Hepatocyte (in vitro differentiated cells): ENCODE measurements around the gene CD55.

Source experiments
- EZH2 ChIP-seq: fragments of 200-600 bp; sonication (generic); IDR thresholded peaks from 2 replicates; pipeline ENCODE4 v1.6.1; 2016; ENCODE audit warnings: antibody characterized with exemption, mild to moderate bottlenecking, borderline replicate concordance
- TF ChIP-seq, protein P1 (sequence below): fragments of 200-600 bp; sonication (generic); IDR thresholded peaks from 2 replicates; pipeline ENCODE4 v1.5.1; 2016; ENCODE audit warnings: antibody characterized with exemption, mild to moderate bottlenecking; ENCODE audit not compliant: poor library complexity

DNA sequence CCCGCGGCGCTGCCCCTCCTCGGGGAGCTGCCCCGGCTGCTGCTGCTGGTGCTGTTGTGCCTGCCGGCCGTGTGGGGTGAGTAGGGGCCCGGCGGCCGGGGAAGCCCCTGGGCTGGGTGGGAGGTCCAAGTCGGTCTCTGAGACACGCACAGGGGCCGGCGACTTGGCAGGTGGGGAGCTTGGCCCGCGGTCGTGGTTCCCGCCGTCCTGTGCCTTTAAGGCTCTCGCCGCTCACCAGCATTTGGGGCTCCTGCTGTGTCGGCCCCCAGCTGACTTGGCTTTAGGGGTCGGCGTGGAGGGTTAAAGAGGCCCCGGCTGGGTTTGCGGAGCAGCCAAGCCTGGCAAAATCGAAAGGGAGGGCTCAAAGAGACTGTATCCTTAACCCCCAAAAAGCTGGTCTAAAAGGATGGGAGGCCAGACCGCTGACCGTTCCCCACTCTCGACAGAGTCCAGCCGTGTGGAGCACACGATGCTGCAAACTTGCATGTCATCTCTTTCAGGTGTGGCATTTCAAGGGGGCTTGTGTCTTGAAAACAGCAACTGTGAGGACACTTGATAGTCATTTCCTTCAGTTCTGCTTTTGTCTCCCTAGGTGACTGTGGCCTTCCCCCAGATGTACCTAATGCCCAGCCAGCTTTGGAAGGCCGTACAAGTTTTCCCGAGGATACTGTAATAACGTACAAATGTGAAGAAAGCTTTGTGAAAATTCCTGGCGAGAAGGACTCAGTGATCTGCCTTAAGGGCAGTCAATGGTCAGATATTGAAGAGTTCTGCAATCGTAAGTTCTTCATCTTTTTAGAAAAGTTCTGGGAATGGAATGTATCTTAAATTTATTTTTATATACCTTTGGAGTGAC is 540 bp downstream of the CD55 start:
- TF ChIP-seq, protein P1, sequence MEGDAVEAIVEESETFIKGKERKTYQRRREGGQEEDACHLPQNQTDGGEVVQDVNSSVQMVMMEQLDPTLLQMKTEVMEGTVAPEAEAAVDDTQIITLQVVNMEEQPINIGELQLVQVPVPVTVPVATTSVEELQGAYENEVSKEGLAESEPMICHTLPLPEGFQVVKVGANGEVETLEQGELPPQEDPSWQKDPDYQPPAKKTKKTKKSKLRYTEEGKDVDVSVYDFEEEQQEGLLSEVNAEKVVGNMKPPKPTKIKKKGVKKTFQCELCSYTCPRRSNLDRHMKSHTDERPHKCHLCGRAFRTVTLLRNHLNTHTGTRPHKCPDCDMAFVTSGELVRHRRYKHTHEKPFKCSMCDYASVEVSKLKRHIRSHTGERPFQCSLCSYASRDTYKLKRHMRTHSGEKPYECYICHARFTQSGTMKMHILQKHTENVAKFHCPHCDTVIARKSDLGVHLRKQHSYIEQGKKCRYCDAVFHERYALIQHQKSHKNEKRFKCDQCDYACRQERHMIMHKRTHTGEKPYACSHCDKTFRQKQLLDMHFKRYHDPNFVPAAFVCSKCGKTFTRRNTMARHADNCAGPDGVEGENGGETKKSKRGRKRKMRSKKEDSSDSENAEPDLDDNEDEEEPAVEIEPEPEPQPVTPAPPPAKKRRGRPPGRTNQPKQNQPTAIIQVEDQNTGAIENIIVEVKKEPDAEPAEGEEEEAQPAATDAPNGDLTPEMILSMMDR = no peak
- TF ChIP-seq EZH2 = no peak
